ENCODE data around the gene KRT14.
"Not testable (repeated sequence)": the region's sequence is repeated elsewhere in the genome, so short reads cannot be mapped to it uniquely, and the experiment has no call there.

Gene KRT14

GRCh38 chr17:41556306-41556705, 30.4 kb downstream of the KRT14 start:
- Histone ChIP-seq H3K4me3 (no peak overlapping the region), H3K27ac (no peak overlapping the region)

GRCh38 chr17:41555105-41555887, 31.4 kb downstream of the KRT14 start:
- Histone ChIP-seq H3K4me3 (no peak overlapping the region), H3K27ac (no peak overlapping the region)

- Histone ChIP-seq H3K27ac (no peak overlapping the region), H3K4me3 (no peak overlapping the region)
Observed at GRCh38 chr17:41553987-41554680, 32.6 kb downstream of the KRT14 start.

- Histone ChIP-seq H3K27ac (no peak overlapping the region), H3K4me3 (no peak overlapping the region)
Observed at GRCh38 chr17:41553176-41553575, 33.5 kb downstream of the KRT14 start.

GRCh38 chr17:41552455-41552854, 34.2 kb downstream of the KRT14 start:
- Histone ChIP-seq H3K27ac (no peak overlapping the region), H3K4me3 (no peak overlapping the region)

GRCh38 chr17:41551365-41551764, 35.3 kb downstream of the KRT14 start:
- Histone ChIP-seq H3K4me3 (no peak overlapping the region), H3K27ac (no peak overlapping the region)

GRCh38 chr17:41549596-41550039, 37.1 kb downstream of the KRT14 start:
- no peak overlapping the region for H3K4me3 ChIP-seq
- H3K27ac ChIP-seq: peak overlapping the region in 4 of 21 experiments; percentile 17 to 76 (median 58)

- peak overlapping the region in 3 of 7 experiments; percentile 3 to 25 (median 10) for H3K4me3 ChIP-seq
- peak overlapping the region in 19 of 21 experiments; percentile 10 to 85 (median 71) for H3K27ac ChIP-seq
Observed at GRCh38 chr17:41548844-41549595, 37.7 kb downstream of the KRT14 start.

GRCh38 chr17:41547921-41548843, 38.5 kb downstream of the KRT14 start:
- H3K4me3 ChIP-seq: peak overlapping the region in 3 of 7 experiments; percentile 3 to 25 (median 10)
- H3K27ac ChIP-seq: peak overlapping the region in 19 of 21 experiments; percentile 10 to 85 (median 71)

GRCh38 chr17:41547378-41547841, 39.3 kb downstream of the KRT14 start:
- Histone ChIP-seq H3K27ac (peak overlapping the region in 10 of 21 experiments; percentile 1 to 83 (median 65)), H3K4me3 (no peak overlapping the region)

- H3K4me3 ChIP-seq: no peak overlapping the region
- H3K27ac ChIP-seq: no peak overlapping the region
Observed at GRCh38 chr17:41546819-41547218, 39.9 kb downstream of the KRT14 start.

- Histone ChIP-seq H3K27ac (no peak overlapping the region), H3K4me3 (no peak overlapping the region)
Observed at GRCh38 chr17:41545829-41546410, 40.8 kb downstream of the KRT14 start.

GRCh38 chr17:41544935-41545334, 41.8 kb downstream of the KRT14 start:
- no peak overlapping the region for H3K27ac ChIP-seq
- H3K4me3 ChIP-seq: no peak overlapping the region

- H3K4me3 ChIP-seq: no peak overlapping the region
- no peak overlapping the region for H3K27ac ChIP-seq
Observed at GRCh38 chr17:41544491-41544892, 42.2 kb downstream of the KRT14 start.

GRCh38 chr17:41542786-41543185, 43.9 kb downstream of the KRT14 start:
- H3K27ac ChIP-seq, H3K4me3 ChIP-seq: not testable (repeated sequence)

GRCh38 chr17:41542357-41542756, 44.3 kb downstream of the KRT14 start:
- no peak overlapping the region for H3K4me3 ChIP-seq
- H3K27ac ChIP-seq: no peak overlapping the region

- H3K4me3 ChIP-seq: no peak overlapping the region
- no peak overlapping the region for H3K27ac ChIP-seq
Observed at GRCh38 chr17:41540921-41541625, 45.6 kb downstream of the KRT14 start.
